ENCODE measurements around the gene IGFBP7.

IGFBP7 gene

GRCh38 chr4:57077550-57078343, 32.4 kb downstream of the IGFBP7 start:
- TF ChIP-seq CTCF (IDR thresholded peaks at IDR 0.05; ENCODE audit: insufficient read depth, low read depth, low read length, missing control alignments), result no peak
- DNase-seq (ENCODE audit: low read depth), result peak; percentile 98
- H3K4me3 ChIP-seq (ENCODE audit: low read length), result no peak overlapping the region

- no peak for TF ChIP-seq CTCF (IDR thresholded peaks at IDR 0.05; ENCODE audit: insufficient read depth, low read depth, low read length, missing control alignments)
- DNase-seq (ENCODE audit: low read depth), result no peak
- H3K4me3 ChIP-seq (ENCODE audit: low read length), result no peak overlapping the region
Measured at GRCh38 chr4:57076646-57077045, 33.5 kb downstream of the IGFBP7 start.

- no peak for DNase-seq (ENCODE audit: low read depth)
- TF ChIP-seq CTCF (IDR thresholded peaks at IDR 0.05; ENCODE audit: insufficient read depth, low read depth, low read length, missing control alignments), result no peak
- H3K4me3 ChIP-seq (ENCODE audit: low read length), result no peak overlapping the region
Measured at GRCh38 chr4:57075367-57075766, 34.8 kb downstream of the IGFBP7 start.

GRCh38 chr4:57074744-57075143, 35.4 kb downstream of the IGFBP7 start:
- DNase-seq (ENCODE audit: low read depth), result peak; percentile 97
- TF ChIP-seq CTCF (IDR thresholded peaks at IDR 0.05; ENCODE audit: insufficient read depth, low read depth, low read length, missing control alignments), result no peak
- no peak overlapping the region for H3K4me3 ChIP-seq (ENCODE audit: low read length)

GRCh38 chr4:57073559-57073958, 36.6 kb downstream of the IGFBP7 start:
- H3K4me3 ChIP-seq (ENCODE audit: low read length), result no peak overlapping the region
- DNase-seq (ENCODE audit: low read depth), result no peak
- TF ChIP-seq CTCF (IDR thresholded peaks at IDR 0.05; ENCODE audit: insufficient read depth, low read depth, low read length, missing control alignments), result no peak

GRCh38 chr4:57071326-57071725, 38.9 kb downstream of the IGFBP7 start:
- no peak for TF ChIP-seq CTCF (IDR thresholded peaks at IDR 0.05; ENCODE audit: insufficient read depth, low read depth, low read length, missing control alignments)
- H3K4me3 ChIP-seq (ENCODE audit: low read length), result no peak overlapping the region
- DNase-seq (ENCODE audit: low read depth), result peak; percentile 68

GRCh38 chr4:57070461-57070860, 39.7 kb downstream of the IGFBP7 start:
- DNase-seq (ENCODE audit: low read depth), result no peak
- H3K4me3 ChIP-seq (ENCODE audit: low read length), result no peak overlapping the region
- TF ChIP-seq CTCF (IDR thresholded peaks at IDR 0.05; ENCODE audit: insufficient read depth, low read depth, low read length, missing control alignments), result no peak
